GM21576 (cell line): ENCODE data around the gene DNAJC17.

Experiments used
- ATAC-seq: cut with Tn5 transposase; IDR thresholded peaks from one replicate; pipeline ENCODE4 v1.9.1; 2021; ENCODE audit warnings: mild to moderate bottlenecking, moderate library complexity; ENCODE audit not compliant: unreplicated experiment

DNAJC17 gene

DNA sequence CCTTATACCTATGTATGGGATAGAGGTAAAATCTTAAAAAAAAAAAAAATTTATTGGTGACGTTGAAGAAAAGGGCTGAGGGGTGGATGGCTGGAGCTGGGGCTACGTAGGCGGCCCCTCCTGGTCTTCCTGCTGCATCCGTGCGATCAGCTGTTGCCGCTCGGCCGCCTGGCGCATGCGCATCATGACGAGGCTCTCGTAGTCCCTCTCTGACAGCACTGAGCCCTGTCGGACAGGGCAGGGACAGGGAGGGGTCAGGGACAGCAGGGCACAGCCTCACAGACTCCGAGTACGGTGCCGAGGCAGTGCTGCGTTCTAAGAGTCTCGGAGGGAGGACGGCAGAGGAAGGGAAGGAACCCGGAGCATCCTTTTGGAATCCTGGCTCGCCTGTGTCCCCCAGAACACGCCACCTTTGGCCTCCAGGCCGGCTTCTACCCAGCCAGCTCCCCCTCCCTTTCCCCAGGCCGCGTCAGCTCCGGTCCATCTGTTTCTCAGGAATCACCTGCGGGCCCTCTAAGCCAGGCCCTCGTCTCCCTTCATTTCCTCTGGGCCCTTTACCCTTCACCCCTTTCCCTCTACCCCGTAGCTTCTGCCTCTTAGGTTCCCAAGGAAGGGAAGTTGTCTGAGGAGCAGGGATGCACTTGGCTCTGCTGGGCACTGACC is 39.3 kb downstream of the DNAJC17 start:
- ATAC-seq = no peak

DNA sequence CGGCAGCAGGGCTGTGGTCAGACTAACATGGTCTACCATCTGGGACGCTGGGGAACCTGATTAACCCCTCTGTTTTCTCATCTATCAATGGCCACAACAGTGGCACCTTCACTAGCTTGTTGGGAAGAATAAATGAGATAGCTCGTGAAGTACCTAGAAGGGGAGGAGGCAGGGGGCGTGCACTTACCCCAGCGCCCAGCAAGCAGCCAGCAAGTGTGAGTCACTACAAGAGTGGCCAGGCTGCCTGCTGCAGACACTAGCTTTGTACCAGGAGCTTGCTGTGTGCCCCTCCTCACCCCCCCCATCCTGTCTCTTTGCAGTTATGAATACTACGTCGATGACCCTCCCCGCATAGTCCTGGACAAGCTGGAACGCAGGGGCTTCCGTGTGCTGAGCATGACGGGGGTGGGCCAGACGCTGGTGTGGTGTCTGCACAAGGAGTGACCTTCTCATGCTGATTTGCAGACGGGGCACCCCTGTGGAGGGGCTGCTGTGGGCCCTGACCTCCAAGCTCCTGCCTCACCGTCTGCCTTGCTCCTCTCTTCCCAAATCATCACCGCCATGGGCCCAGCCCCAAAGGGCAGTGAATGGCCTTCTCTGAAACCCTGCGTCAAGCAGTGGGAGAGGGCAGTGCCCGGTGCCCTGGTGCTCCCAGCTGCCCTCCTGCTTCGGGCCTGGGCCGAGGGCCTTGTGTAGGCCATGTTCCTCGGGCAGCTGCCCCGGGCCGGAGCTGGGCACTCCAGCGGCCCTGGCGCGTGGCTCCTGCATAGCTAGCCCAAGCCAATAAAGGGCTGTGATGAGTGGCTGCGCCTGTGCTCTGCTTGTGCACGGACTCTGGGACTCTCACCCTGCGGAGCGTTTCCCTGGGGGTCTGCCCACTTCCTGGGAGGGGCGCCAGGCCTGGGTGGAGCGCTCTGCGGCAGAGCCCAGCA is 40.1 kb downstream of the DNAJC17 start:
- no peak for ATAC-seq

GRCh38 chr15:40766194-40766815 is 41.0 kb downstream of the DNAJC17 start:
- no peak for ATAC-seq

DNA sequence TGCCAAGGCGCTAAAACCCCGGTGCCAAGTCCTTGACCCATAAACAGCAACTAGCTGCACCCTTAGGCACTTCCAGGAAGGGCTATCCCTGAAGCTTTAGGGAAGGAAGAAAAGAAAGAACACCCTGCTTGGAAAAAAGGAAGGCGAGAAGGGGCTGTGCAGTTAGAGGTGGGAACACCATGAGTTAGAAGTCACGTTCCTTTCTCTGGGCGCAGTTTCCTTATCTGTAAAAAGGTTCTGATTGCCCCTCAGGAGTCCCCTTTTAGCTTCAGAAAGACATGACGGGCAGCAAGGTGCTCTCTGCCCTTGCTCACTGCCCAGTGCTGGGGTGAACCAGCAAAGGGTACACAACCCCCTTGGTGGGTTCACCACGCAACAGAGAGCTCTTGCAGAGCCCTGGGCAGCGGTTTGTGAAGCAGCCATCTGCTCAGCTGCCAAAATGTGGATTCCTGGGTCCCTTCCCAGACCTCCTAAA is 42.6 kb downstream of the DNAJC17 start:
- no peak for ATAC-seq

DNA sequence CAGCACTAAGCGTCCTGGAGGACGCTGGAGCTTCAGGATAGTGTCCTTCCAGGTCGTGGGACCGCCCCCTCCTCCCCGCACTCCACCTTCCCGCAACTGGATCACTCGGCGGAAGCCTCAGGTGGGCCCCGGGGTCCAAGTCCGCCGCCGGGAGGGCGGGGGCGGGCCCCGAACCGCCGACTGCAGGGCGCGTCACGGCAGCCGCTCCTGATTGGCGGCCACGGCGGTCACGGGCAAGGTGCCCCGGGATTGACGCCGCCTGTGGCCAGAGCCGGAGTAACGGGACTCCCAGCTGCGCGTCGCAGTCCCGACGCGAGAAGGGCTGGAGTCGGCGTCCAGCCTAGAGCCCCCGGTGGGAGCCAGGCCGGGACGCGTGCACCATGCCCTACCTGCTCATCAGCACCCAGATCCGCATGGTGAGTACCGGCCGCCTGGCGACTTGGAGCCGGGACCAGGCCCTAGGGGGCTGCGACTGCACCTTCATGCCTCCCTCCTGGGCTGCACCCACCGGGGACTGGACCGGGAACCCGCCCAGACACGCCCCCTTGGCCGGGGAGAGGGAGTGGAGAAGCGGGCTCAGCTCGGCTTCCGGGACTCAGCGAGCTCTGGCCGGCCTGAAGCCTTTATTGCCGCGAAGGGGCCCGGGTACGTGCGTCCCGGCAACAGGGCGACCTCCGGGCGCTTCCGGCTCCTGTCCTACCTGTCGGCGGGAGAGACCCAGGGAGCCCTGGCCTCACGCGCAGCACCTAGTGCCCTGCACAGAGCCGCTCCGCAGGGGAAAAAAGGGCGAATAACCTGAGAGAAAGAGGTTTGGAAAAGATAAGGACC is 43.3 kb downstream of the DNAJC17 start, which contains the start of gene GCHFR:
Gene GCHFR, plus strand, starts transcription at position 268 of the 828 bp plus-strand sequence. Its CDS starts 113 bp downstream, at position 381.
- peak; percentile 50 for ATAC-seq

DNA sequence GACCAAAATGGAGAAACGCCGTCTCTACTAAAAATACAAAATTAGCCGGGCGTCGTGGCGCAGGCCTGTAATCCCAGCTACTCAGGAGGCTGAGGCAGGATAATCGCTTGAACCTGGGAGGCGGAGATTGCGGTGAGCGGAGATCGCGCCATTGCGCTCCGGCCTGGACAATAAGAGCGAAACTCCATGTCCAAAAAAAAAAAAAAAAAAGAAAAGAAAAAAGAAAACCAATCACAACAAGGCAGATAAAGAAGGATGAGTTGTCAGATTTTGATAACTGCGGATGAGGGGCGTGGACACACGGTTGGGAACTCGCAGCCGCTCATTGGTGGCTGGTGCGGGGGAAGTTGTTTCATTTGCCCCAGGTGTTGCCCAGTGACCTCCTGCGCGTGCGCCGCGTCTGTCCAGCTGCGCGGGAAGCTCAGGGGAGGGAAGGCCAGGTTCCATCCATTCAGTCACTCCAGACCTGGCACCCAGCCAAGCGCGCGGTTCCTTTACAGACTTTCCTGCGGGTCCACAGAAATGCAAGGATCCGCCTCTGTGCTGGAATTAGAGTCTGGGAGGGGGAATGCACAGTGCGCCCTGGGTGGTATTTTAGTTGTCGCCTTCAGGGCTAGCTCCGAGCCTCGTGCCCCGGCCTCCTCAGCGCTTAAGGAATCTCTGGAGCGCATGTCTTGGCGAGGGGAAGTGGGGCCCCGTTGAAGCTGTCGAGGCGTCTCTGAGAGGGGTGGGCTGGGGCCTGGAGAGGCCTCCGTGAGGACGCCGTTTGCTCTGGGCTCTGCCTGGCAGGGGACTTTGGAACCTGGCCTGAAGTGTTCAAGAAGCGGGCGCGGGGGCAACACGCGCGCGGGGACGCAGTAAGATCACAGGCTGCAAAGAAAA is 44.1 kb downstream of the DNAJC17 start:
- no peak for ATAC-seq

GRCh38 chr15:40759961-40760360 is 47.3 kb downstream of the DNAJC17 start:
- no peak for ATAC-seq

DNA sequence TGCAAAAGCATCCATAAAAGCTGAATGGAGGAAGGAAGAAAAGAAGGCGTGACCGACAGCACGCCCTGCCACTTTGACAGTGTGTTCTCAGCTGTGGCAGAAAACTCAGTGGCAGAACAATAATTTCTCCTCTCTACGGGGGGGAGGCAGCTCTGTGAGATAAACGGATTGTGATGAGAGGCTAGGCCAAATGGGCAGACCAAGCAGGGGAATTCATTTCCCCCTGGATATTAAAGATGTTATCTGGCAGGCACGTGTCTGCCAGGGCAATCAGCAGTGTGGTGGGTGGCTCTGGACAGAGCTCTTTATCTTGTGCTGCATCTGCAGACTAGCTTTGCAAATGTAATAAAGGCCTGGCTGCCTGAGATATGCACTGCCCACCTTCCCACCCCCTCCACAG is 50.3 kb downstream of the DNAJC17 start:
- ATAC-seq = no peak

DNA sequence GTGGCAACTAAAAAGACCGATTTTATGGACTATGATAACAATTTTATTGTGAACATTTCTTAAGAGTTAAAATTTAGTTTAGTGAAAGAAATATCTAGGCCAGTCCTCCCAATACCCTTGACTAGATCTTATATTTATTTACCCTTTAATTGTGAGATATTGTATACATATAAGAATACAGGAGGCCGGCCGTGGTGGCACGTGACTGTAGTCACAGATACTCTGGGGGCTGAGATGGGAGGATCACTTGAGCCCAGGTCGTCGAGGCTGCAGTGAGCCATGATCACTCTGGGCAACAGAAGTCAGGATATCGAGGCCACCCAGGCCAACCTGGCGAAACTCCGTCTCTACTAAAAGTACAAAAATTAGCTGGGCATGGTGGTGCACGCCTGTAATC is 51.5 kb downstream of the DNAJC17 start:
- ATAC-seq = no peak

- ATAC-seq = peak; percentile 61
These were observed 52.1 kb downstream of the DNAJC17 start, which contains the start of gene RMDN3 for GRCh38 chr15:40754883-40755811. TSS of gene RMDN3 (minus strand) at chr15:40755254. CDS start at chr15:40754783, 471 bp downstream.

GRCh38 chr15:40754574-40754882 is 52.7 kb downstream of the DNAJC17 start:
- peak; percentile 17 for ATAC-seq

GRCh38 chr15:40751745-40752144 is 55.5 kb downstream of the DNAJC17 start:
- ATAC-seq = no peak

DNA sequence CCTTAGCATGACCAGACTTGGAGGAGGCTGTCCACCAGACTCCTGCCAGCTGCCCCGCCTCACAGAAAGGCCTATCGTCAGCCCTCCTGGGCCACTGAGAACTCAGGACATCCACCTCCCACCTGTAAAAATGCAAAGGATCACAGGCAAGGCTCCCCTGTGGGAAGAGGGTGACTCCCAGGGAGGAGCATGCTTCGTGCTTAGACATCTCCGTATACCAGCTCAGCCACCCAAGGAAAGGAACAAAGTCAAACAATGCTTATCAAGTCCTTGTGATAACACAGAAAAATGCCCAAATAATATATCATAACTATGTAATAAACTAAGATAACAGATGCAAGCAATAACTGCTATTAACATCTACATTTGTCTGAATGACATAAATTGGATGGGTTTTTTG is 56.4 kb downstream of the DNAJC17 start:
- ATAC-seq = no peak

DNA sequence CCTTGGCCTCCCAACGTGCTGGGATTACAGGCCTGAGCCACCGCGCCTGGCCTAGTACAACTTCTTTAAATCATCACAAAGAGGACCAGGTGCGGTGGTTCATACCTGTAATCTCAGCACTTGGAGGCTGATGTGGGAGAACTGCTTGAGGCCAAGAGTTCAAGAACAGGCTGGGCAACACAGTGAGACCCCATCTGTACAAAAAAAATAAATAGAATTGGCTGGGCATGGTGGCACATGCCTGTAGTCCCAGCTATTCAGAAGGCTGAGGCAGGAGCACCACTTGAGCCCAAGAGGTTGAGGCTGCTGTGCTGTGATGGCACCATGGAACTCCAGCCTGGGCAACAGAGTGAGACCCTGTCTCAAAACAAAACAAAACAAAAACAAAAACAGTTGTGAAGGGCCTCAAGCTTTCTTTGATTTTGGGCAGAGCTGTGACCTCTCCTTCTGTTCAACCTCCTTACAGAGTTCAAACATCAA is 58.1 kb downstream of the DNAJC17 start:
- ATAC-seq = no peak

- ATAC-seq = no peak
These were observed 59.3 kb downstream of the DNAJC17 start for GRCh38 chr15:40747685-40748631.

DNA sequence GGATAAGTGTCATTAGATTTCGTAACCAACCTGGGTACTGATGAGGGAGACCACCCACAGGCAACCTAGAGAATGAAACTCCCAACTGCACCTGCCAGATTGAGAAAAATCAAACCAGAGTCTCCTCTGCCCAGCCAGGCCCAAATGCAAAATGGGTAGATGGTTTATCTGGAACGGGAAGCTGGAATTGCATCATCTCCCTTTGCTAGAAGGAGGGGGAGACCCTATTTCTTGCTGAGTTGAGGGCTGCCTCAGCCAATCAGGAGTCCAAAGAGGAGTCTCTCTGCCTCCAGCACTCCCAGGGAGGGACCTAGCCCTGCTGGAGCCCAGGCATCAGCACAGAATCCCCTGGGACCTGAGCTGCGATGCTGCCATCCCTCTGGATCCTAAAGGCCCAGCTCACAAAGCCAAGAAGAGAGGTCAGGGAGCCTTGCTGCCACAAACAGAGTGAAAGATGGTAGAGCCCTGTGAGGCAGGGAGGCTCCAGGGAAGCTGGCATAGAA is 60.3 kb downstream of the DNAJC17 start:
- no peak for ATAC-seq

DNA sequence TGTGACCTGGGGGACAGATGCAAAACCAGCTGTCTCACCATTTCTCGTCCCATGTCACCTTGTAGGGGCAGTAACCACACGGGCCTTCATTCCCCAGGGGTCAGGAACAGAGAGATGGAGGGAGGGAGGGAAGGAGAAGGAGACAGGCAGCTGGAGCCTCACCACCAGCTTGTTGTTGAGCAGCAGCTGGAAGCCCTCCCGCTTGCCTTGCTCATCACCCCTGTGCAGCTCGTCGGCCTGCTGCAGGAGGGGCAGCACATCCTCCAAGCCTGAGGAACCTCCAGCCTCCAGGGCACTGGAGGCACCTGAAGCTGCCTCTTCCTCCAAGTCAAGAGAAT is 62.5 kb downstream of the DNAJC17 start:
- no peak for ATAC-seq
